ENCODE data around the gene LUC7L2. TPM values are rescaled to one million over a fixed set of nuclear protein-coding genes. Genes with fewer than 3 reads are reported as not detected.
"Not testable (repeated sequence)": the region's sequence is repeated elsewhere in the genome, so short reads cannot be mapped to it uniquely, and the experiment has no call there.

LUC7L2 gene
- polyA plus RNA-seq: 10 to 100 TPM; 31.8 to 35.8 TPM

- peak within 1 kb of the TSS; percentile 80 to 84 for H3K4me3 ChIP-seq (ENCODE audit: low read depth in 1 of 2, low read length in 2 of 2)
- H3K36me3 ChIP-seq (ENCODE audit: control insufficient read depth in 2 of 2, insufficient read depth in 2 of 2, low read length in 1 of 2): no peaks in the 10 kb centered on the region
- 0 to 1% methylated on average over 96 to 98 of the region's 98 CpGs for WGBS, 2 donors
- H3K27ac ChIP-seq (ENCODE audit: low read depth in 2 of 2, low read length in 1 of 2): peak within 1 kb of the TSS; percentile 99 to 100
- H3K27me3 ChIP-seq (ENCODE audit: control insufficient read depth in 1 of 2, insufficient read depth in 2 of 2, low read length in 2 of 2): no peaks in the 10 kb centered on the region
- H3K9me3 ChIP-seq (ENCODE audit: control insufficient read depth in 2 of 2, insufficient read depth in 1 of 2, low read depth in 1 of 2, low read length in 1 of 2): no peaks in the 10 kb centered on the region
- H3K4me1 ChIP-seq (ENCODE audit: control insufficient read depth in 2 of 2, insufficient read depth in 2 of 2, low read length in 1 of 2): peaks cover 0 to 4% of the 10 kb centered on the region in 2 donors
Measured at GRCh38 chr7:139359366-139360209, at the start of gene LUC7L2. Gene LUC7L2 (plus strand): TSS chr7:139359894. CDS start chr7:139360262, 368 bp downstream.

GRCh38 chr7:139317939-139318505 is 41.7 kb upstream of the LUC7L2 start:
- 81 to 85% methylated on average over 5 of the region's 5 CpGs for WGBS, 2 donors
- no peaks in the 10 kb centered on the region for H3K4me1 ChIP-seq (ENCODE audit: control insufficient read depth in 2 of 2, insufficient read depth in 2 of 2, low read length in 1 of 2)
- no peak overlapping the region for H3K4me3 ChIP-seq (ENCODE audit: low read depth in 1 of 2, low read length in 2 of 2)
- no peaks in the 10 kb centered on the region for H3K9me3 ChIP-seq (ENCODE audit: control insufficient read depth in 2 of 2, insufficient read depth in 1 of 2, low read depth in 1 of 2, low read length in 1 of 2)
- no peaks in the 10 kb centered on the region for H3K36me3 ChIP-seq (ENCODE audit: control insufficient read depth in 2 of 2, insufficient read depth in 2 of 2, low read length in 1 of 2)
- no peaks in the 10 kb centered on the region for H3K27me3 ChIP-seq (ENCODE audit: control insufficient read depth in 1 of 2, insufficient read depth in 2 of 2, low read length in 2 of 2)
- H3K27ac ChIP-seq (ENCODE audit: low read depth in 2 of 2, low read length in 1 of 2): no peak overlapping the region

GRCh38 chr7:139321071-139321745 is 38.5 kb upstream of the LUC7L2 start:
- H3K9me3 ChIP-seq (ENCODE audit: control insufficient read depth in 2 of 2, insufficient read depth in 1 of 2, low read depth in 1 of 2, low read length in 1 of 2): no peaks in the 10 kb centered on the region
- no peak overlapping the region for H3K4me3 ChIP-seq (ENCODE audit: low read depth in 1 of 2, low read length in 2 of 2)
- H3K27me3 ChIP-seq (ENCODE audit: control insufficient read depth in 1 of 2, insufficient read depth in 2 of 2, low read length in 2 of 2): no peaks in the 10 kb centered on the region
- WGBS, 2 donors: 67 to 69% methylated on average over 11 of the region's 11 CpGs
- H3K4me1 ChIP-seq (ENCODE audit: control insufficient read depth in 2 of 2, insufficient read depth in 2 of 2, low read length in 1 of 2): no peaks in the 10 kb centered on the region
- H3K27ac ChIP-seq (ENCODE audit: low read depth in 2 of 2, low read length in 1 of 2): no peak overlapping the region
- no peaks in the 10 kb centered on the region for H3K36me3 ChIP-seq (ENCODE audit: control insufficient read depth in 2 of 2, insufficient read depth in 2 of 2, low read length in 1 of 2)

GRCh38 chr7:139324709-139325108 is 35.0 kb upstream of the LUC7L2 start:
- H3K9me3 ChIP-seq (ENCODE audit: control insufficient read depth in 2 of 2, insufficient read depth in 1 of 2, low read depth in 1 of 2, low read length in 1 of 2); H3K27me3 ChIP-seq (ENCODE audit: control insufficient read depth in 1 of 2, insufficient read depth in 2 of 2, low read length in 2 of 2); H3K4me1 ChIP-seq (ENCODE audit: control insufficient read depth in 2 of 2, insufficient read depth in 2 of 2, low read length in 1 of 2); H3K4me3 ChIP-seq (ENCODE audit: low read depth in 1 of 2, low read length in 2 of 2); H3K27ac ChIP-seq (ENCODE audit: low read depth in 2 of 2, low read length in 1 of 2); H3K36me3 ChIP-seq (ENCODE audit: control insufficient read depth in 2 of 2, insufficient read depth in 2 of 2, low read length in 1 of 2): not testable (repeated sequence)
- 95 to 98% methylated on average over 11 of the region's 11 CpGs for WGBS, 2 donors

GRCh38 chr7:139328375-139328774 is 31.3 kb upstream of the LUC7L2 start:
- H3K4me3 ChIP-seq (ENCODE audit: low read depth in 1 of 2, low read length in 2 of 2): no peak overlapping the region
- H3K9me3 ChIP-seq (ENCODE audit: control insufficient read depth in 2 of 2, insufficient read depth in 1 of 2, low read depth in 1 of 2, low read length in 1 of 2): no peaks in the 10 kb centered on the region
- H3K27me3 ChIP-seq (ENCODE audit: control insufficient read depth in 1 of 2, insufficient read depth in 2 of 2, low read length in 2 of 2): no peaks in the 10 kb centered on the region
- 56 to 73% methylated on average over 2 of the region's 2 CpGs for WGBS, 2 donors
- H3K27ac ChIP-seq (ENCODE audit: low read depth in 2 of 2, low read length in 1 of 2): no peak overlapping the region
- no peaks in the 10 kb centered on the region for H3K36me3 ChIP-seq (ENCODE audit: control insufficient read depth in 2 of 2, insufficient read depth in 2 of 2, low read length in 1 of 2)
- no peaks in the 10 kb centered on the region for H3K4me1 ChIP-seq (ENCODE audit: control insufficient read depth in 2 of 2, insufficient read depth in 2 of 2, low read length in 1 of 2)

- Histone ChIP-seq H3K9me3 (ENCODE audit: control insufficient read depth in 2 of 2, insufficient read depth in 1 of 2, low read depth in 1 of 2, low read length in 1 of 2) (no peaks in the 10 kb centered on the region), H3K4me1 (ENCODE audit: control insufficient read depth in 2 of 2, insufficient read depth in 2 of 2, low read length in 1 of 2) (no peaks in the 10 kb centered on the region), H3K36me3 (ENCODE audit: control insufficient read depth in 2 of 2, insufficient read depth in 2 of 2, low read length in 1 of 2) (no peaks in the 10 kb centered on the region), H3K27ac (ENCODE audit: low read depth in 2 of 2, low read length in 1 of 2) (no peak overlapping the region), H3K4me3 (ENCODE audit: low read depth in 1 of 2, low read length in 2 of 2) (no peak overlapping the region), H3K27me3 (ENCODE audit: control insufficient read depth in 1 of 2, insufficient read depth in 2 of 2, low read length in 2 of 2) (no peaks in the 10 kb centered on the region)
- WGBS, 2 donors: 26 to 55% methylated on average over 2 of the region's 2 CpGs
Measured at GRCh38 chr7:139329119-139329518, 30.6 kb upstream of the LUC7L2 start.

GRCh38 chr7:139330333-139331030 is 29.2 kb upstream of the LUC7L2 start:
- no peak overlapping the region for H3K27ac ChIP-seq (ENCODE audit: low read depth in 2 of 2, low read length in 1 of 2)
- H3K9me3 ChIP-seq (ENCODE audit: control insufficient read depth in 2 of 2, insufficient read depth in 1 of 2, low read depth in 1 of 2, low read length in 1 of 2): no peaks in the 10 kb centered on the region
- no peak overlapping the region for H3K4me3 ChIP-seq (ENCODE audit: low read depth in 1 of 2, low read length in 2 of 2)
- H3K27me3 ChIP-seq (ENCODE audit: control insufficient read depth in 1 of 2, insufficient read depth in 2 of 2, low read length in 2 of 2): no peaks in the 10 kb centered on the region
- H3K4me1 ChIP-seq (ENCODE audit: control insufficient read depth in 2 of 2, insufficient read depth in 2 of 2, low read length in 1 of 2): no peaks in the 10 kb centered on the region
- H3K36me3 ChIP-seq (ENCODE audit: control insufficient read depth in 2 of 2, insufficient read depth in 2 of 2, low read length in 1 of 2): no peaks in the 10 kb centered on the region
- 81 to 86% methylated on average over 3 of the region's 3 CpGs for WGBS, 2 donors

- Histone ChIP-seq H3K27me3 (ENCODE audit: control insufficient read depth in 1 of 2, insufficient read depth in 2 of 2, low read length in 2 of 2) (no peaks in the 10 kb centered on the region), H3K36me3 (ENCODE audit: control insufficient read depth in 2 of 2, insufficient read depth in 2 of 2, low read length in 1 of 2) (no peaks in the 10 kb centered on the region), H3K4me1 (ENCODE audit: control insufficient read depth in 2 of 2, insufficient read depth in 2 of 2, low read length in 1 of 2) (no peaks in the 10 kb centered on the region), H3K27ac (ENCODE audit: low read depth in 2 of 2, low read length in 1 of 2) (no peak overlapping the region), H3K9me3 (ENCODE audit: control insufficient read depth in 2 of 2, insufficient read depth in 1 of 2, low read depth in 1 of 2, low read length in 1 of 2) (no peaks in the 10 kb centered on the region), H3K4me3 (ENCODE audit: low read depth in 1 of 2, low read length in 2 of 2) (no peak overlapping the region)
- 60 to 67% methylated on average over 5 of the region's 5 CpGs for WGBS, 2 donors
Measured at GRCh38 chr7:139332697-139333359, 26.9 kb upstream of the LUC7L2 start.

- H3K4me1 ChIP-seq (ENCODE audit: control insufficient read depth in 2 of 2, insufficient read depth in 2 of 2, low read length in 1 of 2); H3K27ac ChIP-seq (ENCODE audit: low read depth in 2 of 2, low read length in 1 of 2); H3K9me3 ChIP-seq (ENCODE audit: control insufficient read depth in 2 of 2, insufficient read depth in 1 of 2, low read depth in 1 of 2, low read length in 1 of 2); H3K27me3 ChIP-seq (ENCODE audit: control insufficient read depth in 1 of 2, insufficient read depth in 2 of 2, low read length in 2 of 2); H3K36me3 ChIP-seq (ENCODE audit: control insufficient read depth in 2 of 2, insufficient read depth in 2 of 2, low read length in 1 of 2); H3K4me3 ChIP-seq (ENCODE audit: low read depth in 1 of 2, low read length in 2 of 2): not testable (repeated sequence)
- 91 to 93% methylated on average over 13 of the region's 13 CpGs for WGBS, 2 donors
Measured at GRCh38 chr7:139333443-139333842, 26.3 kb upstream of the LUC7L2 start.
